Activated naive CD8-positive, alpha-beta T cell treated with anti-CD3 and anti-CD28 coated beads for 36 hours (primary cell): ENCODE data around the gene FAAP20. TPM values are rescaled to one million over a fixed set of nuclear protein-coding genes. Genes with fewer than 3 reads are reported as not detected.
A peak's percentile ranks its signal among the peaks of the same experiment; 100 is the strongest.

ENCODE experiments used
- DNase-seq: peaks from one replicate; pipeline ENCODE4 v3.0.0; 2021
- H3K27ac Mint-ChIP-seq: one replicate; pipeline ENCODE4 v1.8.0; 2022; ENCODE audit warnings: mild to moderate bottlenecking, moderate library complexity, mixed read lengths
- H3K27me3 Mint-ChIP-seq: one replicate; pipeline ENCODE4 v1.8.0; 2022; ENCODE audit warnings: mild to moderate bottlenecking, mixed read lengths
- H3K36me3 Mint-ChIP-seq: one replicate; pipeline ENCODE4 v1.8.0; 2021; ENCODE audit warnings: mild to moderate bottlenecking, mixed read lengths
- H3K4me1 Mint-ChIP-seq: one replicate; pipeline ENCODE4 v1.8.0; 2021; ENCODE audit warnings: mixed read lengths
- H3K4me3 Mint-ChIP-seq: one replicate; pipeline ENCODE4 v1.8.0; 2022; ENCODE audit warnings: mild to moderate bottlenecking, moderate library complexity, mixed read lengths
- H3K9me3 Mint-ChIP-seq: one replicate; pipeline ENCODE4 v1.8.0; 2022; ENCODE audit warnings: mixed read lengths
- total RNA-seq, 2 experiments: library from RNA; stranded (reverse); gene quantifications; one replicate each; pipeline ENCODE4 v1.2.3, GENCODE V29; 2021

FAAP20 gene
- total RNA-seq, 2 experiments from 2014 or later = 69.3 to 71.4 TPM

- no peak for DNase-seq
- Mint-ChIP-seq H3K4me3 (no peak overlapping the region), H3K36me3 (no peaks in the 10 kb centered on the region), H3K4me1 (peaks cover 4% of the 10 kb centered on the region), H3K27ac (no peak overlapping the region), H3K27me3 (no peaks in the 10 kb centered on the region), H3K9me3 (no peaks in the 10 kb centered on the region)
Observed at GRCh38 chr1:2206813-2207487, 12.4 kb upstream of the FAAP20 start.

- Mint-ChIP-seq H3K4me1 (peaks cover 6% of the 10 kb centered on the region), H3K36me3 (no peaks in the 10 kb centered on the region), H3K9me3 (no peaks in the 10 kb centered on the region), H3K4me3 (peak overlapping the region; percentile 59), H3K27me3 (no peaks in the 10 kb centered on the region), H3K27ac (no peak overlapping the region)
- DNase-seq = peak; percentile 89
Observed at GRCh38 chr1:2205191-2205952, 10.8 kb upstream of the FAAP20 start.

GRCh38 chr1:2204415-2205190, 10.0 kb upstream of the FAAP20 start:
- H3K27ac Mint-ChIP-seq = no peak overlapping the region
- no peak for DNase-seq
- no peaks in the 10 kb centered on the region for H3K36me3 Mint-ChIP-seq
- no peak overlapping the region for H3K4me3 Mint-ChIP-seq
- H3K27me3 Mint-ChIP-seq = no peaks in the 10 kb centered on the region
- H3K4me1 Mint-ChIP-seq = peaks cover 10% of the 10 kb centered on the region
- H3K9me3 Mint-ChIP-seq = no peaks in the 10 kb centered on the region

- Mint-ChIP-seq H3K27ac (no peak overlapping the region), H3K27me3 (no peaks in the 10 kb centered on the region), H3K36me3 (no peaks in the 10 kb centered on the region), H3K9me3 (no peaks in the 10 kb centered on the region), H3K4me3 (no peak overlapping the region), H3K4me1 (peaks cover 17% of the 10 kb centered on the region)
- DNase-seq = no peak
Observed at GRCh38 chr1:2203671-2204414, 9.3 kb upstream of the FAAP20 start.

- H3K27ac Mint-ChIP-seq = no peak overlapping the region
Observed at GRCh38 chr1:2202843-2203601, 8.4 kb upstream of the FAAP20 start.

GRCh38 chr1:2202008-2202575, 7.5 kb upstream of the FAAP20 start:
- peaks cover 21% of the 10 kb centered on the region for H3K4me1 Mint-ChIP-seq
- no peaks in the 10 kb centered on the region for H3K27me3 Mint-ChIP-seq
- H3K36me3 Mint-ChIP-seq = no peaks in the 10 kb centered on the region
- H3K27ac Mint-ChIP-seq = no peak overlapping the region
- no peak for DNase-seq
- H3K9me3 Mint-ChIP-seq = no peaks in the 10 kb centered on the region
- no peak overlapping the region for H3K4me3 Mint-ChIP-seq

More at GRCh38 chr1:2202843-2203601, 8.4 kb upstream of the FAAP20 start:
- no peaks in the 10 kb centered on the region for H3K9me3 Mint-ChIP-seq
- no peak for DNase-seq
- no peaks in the 10 kb centered on the region for H3K27me3 Mint-ChIP-seq
- H3K36me3 Mint-ChIP-seq = no peaks in the 10 kb centered on the region
- H3K4me3 Mint-ChIP-seq = no peak overlapping the region
- H3K4me1 Mint-ChIP-seq = peaks cover 21% of the 10 kb centered on the region

- peaks cover 21% of the 10 kb centered on the region for H3K4me1 Mint-ChIP-seq
- no peak for DNase-seq
- H3K9me3 Mint-ChIP-seq = no peaks in the 10 kb centered on the region
- no peaks in the 10 kb centered on the region for H3K36me3 Mint-ChIP-seq
- H3K27me3 Mint-ChIP-seq = no peaks in the 10 kb centered on the region
- H3K4me3 Mint-ChIP-seq = no peak overlapping the region
- no peak overlapping the region for H3K27ac Mint-ChIP-seq
Observed at GRCh38 chr1:2201062-2201461, 6.5 kb upstream of the FAAP20 start.

GRCh38 chr1:2200308-2200943, 5.9 kb upstream of the FAAP20 start:
- Mint-ChIP-seq H3K9me3 (no peaks in the 10 kb centered on the region), H3K4me3 (peak overlapping the region; percentile 90), H3K27ac (no peak overlapping the region), H3K36me3 (no peaks in the 10 kb centered on the region), H3K27me3 (no peaks in the 10 kb centered on the region), H3K4me1 (peaks cover 23% of the 10 kb centered on the region)
- DNase-seq = no peak

- DNase-seq = peak; percentile 86
- no peaks in the 10 kb centered on the region for H3K9me3 Mint-ChIP-seq
- H3K36me3 Mint-ChIP-seq = no peaks in the 10 kb centered on the region
- peak overlapping the region; percentile 76 for H3K27ac Mint-ChIP-seq
- peak overlapping the region; percentile 90 for H3K4me3 Mint-ChIP-seq
- peaks cover 22% of the 10 kb centered on the region for H3K4me1 Mint-ChIP-seq
- no peaks in the 10 kb centered on the region for H3K27me3 Mint-ChIP-seq
Observed at GRCh38 chr1:2199042-2199810, 4.7 kb upstream of the FAAP20 start.

GRCh38 chr1:2198571-2198970, 4.0 kb upstream of the FAAP20 start:
- Mint-ChIP-seq H3K9me3 (no peaks in the 10 kb centered on the region), H3K4me1 (peaks cover 19% of the 10 kb centered on the region), H3K27ac (peak overlapping the region; percentile 76), H3K27me3 (no peaks in the 10 kb centered on the region), H3K36me3 (no peaks in the 10 kb centered on the region), H3K4me3 (peak overlapping the region; percentile 90)
- DNase-seq = no peak

- Mint-ChIP-seq H3K9me3 (no peaks in the 10 kb centered on the region), H3K27ac (peak overlapping the region; percentile 76), H3K4me1 (peaks cover 22% of the 10 kb centered on the region), H3K36me3 (no peaks in the 10 kb centered on the region), H3K4me3 (no peak overlapping the region), H3K27me3 (no peaks in the 10 kb centered on the region)
- DNase-seq = no peak
Observed at GRCh38 chr1:2197707-2198165, 3.2 kb upstream of the FAAP20 start.

GRCh38 chr1:2196901-2197638, 2.5 kb upstream of the FAAP20 start:
- peaks cover 24% of the 10 kb centered on the region for H3K4me1 Mint-ChIP-seq
- no peaks in the 10 kb centered on the region for H3K36me3 Mint-ChIP-seq
- no peak overlapping the region for H3K27ac Mint-ChIP-seq
- no peak overlapping the region for H3K4me3 Mint-ChIP-seq
- DNase-seq = no peak
- H3K27me3 Mint-ChIP-seq = no peaks in the 10 kb centered on the region
- no peaks in the 10 kb centered on the region for H3K9me3 Mint-ChIP-seq
